ENCODE measurements around the gene GAGE12J.
"Not testable (repeated sequence)": the region's sequence is repeated elsewhere in the genome, so short reads cannot be mapped to it uniquely, and the experiment has no call there.

The GAGE12J gene, protein sequence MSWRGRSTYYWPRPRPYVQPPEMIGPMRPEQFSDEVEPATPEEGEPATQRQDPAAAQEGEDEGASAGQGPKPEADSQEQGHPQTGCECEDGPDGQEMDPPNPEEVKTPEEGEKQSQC

DNA sequence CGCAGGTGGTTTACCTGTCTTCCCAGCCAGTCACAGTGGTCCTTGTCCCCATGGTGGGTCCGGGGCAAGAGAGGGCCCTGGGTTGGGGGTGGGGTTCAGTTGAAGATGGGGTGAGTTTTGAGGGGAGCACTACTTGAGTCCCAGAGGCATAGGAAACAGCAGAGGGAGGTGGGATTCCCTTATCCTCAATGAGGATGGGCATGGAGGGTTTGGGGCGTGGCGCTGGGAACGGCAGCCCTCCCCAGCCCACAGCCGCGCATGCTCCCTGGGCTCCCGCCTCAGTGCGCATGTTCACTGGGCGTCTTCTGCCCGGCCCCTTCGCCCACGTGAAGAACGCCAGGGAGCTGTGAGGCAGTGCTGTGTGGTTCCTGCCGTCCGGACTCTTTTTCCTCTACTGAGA lies at the start of gene GAGE12J:
GAGE12J (plus strand) TSS at position 301 of the 400 bp plus-strand sequence. CDS start 1,157 bp downstream, outside the sequence.
- not testable (repeated sequence) for DNase-seq

DNA sequence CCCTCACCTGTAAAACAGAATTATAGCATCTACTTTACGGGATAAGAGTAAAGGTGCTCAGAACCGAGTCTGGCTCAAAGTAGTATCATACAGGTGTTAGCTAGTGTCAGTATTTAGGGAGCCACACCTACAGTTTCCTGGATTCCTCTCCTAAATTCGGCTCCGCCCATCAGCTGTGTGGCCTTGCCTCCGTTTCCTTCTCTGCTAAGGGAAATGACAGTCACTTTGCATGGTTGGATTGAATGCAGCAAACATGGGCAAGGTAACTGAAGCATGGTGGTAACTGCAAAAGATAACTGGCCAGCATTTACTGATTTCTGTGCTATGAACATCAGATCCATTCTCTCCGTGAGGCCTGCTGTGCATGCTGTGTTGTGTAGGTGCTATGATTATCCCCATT lies 49.4 kb upstream of the GAGE12J start:
- DNase-seq = no peak

DNA sequence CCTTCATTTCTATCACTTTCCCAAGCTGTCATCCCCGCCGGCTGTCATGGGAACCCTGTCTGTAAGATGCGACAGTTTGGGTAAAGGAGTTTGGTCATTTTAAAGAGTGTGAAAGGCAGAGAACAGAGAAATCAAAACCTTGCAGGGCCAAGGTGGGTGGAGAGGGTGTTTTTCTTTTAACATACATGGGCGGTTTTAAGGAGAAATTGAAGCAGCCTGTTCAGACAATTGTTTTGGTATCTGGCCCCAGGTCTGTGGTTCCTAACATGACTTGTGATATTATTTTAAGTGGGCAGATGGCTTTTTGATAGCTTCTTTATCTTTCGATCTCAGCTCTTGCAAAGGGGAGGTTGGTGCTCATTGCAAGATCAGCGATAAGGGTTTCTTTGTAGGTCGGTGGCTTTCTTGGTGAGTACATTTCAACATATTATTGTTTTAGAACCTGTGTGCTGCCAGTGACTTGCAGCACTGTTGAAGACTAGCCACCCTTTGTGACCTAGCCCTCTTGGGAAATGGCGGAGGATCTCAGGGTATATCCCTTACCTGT lies 48.6 kb upstream of the GAGE12J start:
- no peak for DNase-seq

DNA sequence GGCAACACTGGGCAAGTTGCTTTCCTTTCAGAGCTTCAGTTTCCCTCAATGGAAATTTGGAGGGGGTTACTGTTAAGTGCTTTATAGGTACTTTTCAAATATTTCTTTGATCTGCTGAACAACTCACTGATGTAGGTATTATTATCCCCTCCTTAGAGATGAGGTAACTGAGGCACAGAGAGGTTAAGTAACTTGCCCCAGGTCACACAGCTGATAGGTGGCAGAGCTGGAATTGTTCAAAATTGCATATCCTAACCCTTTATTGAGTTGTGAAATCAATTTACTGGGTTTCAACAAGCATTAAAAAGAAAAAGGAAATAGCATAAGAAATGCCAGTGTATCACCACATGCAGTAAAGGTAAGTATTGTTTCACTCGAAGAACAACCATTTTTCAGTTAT lies 45.6 kb upstream of the GAGE12J start:
- DNase-seq = no peak

GRCh38 chrX:49276671-49277534 lies 44.9 kb upstream of the GAGE12J start:
- DNase-seq = no peak

- DNase-seq = no peak
Measured at GRCh38 chrX:49277535-49277830, 44.4 kb upstream of the GAGE12J start.

DNA sequence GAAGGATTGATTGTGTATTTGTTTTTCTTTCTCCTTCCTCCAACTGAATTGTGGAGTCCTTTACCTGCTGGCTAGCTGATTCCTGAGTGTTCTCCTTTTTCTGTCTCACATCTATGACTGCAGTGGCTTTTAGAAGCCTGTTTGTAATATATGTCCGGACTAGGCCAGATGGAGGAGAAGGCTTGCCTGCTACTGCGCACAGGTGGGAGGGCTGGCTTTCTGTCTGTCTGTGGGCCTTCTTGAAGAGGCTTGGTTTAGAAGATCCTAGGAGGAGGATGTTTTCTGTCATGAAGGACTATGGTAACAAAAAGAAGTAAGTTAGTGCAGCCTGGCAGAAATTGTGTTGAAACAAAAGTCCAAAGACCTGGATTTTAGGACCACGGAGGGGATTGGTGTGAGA lies 43.8 kb upstream of the GAGE12J start:
- no peak for DNase-seq

DNA sequence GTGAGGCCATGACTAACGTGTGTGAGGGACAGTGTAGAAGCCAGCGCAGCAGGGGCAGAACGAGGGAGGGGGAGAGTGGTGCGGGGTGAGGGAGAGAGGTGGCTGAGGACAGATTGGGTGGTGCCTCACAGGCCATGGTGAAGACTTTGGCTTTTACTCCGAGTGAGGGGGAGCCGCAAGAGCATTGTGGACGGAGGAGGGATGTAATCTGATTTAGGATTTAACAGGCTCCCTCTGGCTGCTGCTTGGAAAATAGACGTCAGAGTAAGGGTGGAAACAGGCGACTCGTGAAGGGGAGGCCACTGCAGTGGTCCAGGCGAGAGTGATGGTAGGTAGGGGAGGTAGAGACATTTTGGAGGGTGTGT lies 39.2 kb upstream of the GAGE12J start:
- DNase-seq = peak; percentile 2

DNA sequence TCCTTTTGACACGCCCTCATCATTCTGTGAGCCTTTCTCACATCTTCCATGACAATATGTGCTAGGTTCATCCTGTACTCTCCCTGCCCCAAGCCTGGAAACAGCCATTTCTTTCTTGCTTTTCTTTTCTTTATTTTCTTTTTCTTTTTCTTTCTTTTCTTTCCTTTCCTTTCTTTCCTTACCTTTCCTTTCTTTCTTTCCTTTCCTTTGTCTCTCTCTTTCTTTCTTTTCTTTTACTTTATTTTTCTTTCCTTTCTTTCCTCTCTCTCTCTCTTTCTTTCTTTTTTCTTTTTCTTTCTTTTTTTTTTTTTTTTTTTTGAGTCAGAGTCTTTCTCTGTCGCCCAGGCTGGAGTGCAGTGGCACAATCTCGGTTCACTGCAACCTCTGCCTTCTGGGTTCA lies 37.6 kb upstream of the GAGE12J start:
- DNase-seq = no peak

DNA sequence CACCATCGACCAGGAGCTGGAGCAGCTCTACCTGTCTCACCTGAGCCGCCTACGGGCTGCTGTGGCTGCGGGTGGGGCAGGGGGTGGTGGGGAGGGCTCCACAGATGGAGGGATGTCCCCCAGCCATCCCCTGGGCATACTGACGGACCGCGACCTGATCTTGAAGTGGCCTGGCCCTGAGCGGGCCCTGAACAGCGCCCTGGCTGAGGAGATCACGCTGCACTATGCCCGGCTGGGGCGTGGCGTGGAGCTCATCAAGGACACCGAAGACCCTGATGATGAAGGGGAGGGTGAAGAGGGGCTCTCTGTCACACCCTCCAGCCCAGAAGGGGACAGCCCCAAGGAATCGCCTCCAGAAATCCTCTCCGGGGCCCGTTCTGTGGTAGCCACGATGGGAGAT lies 35.7 kb upstream of the GAGE12J start:
- no peak for DNase-seq

GRCh38 chrX:49286581-49286980 lies 35.3 kb upstream of the GAGE12J start:
- DNase-seq = no peak

- no peak for DNase-seq
Measured at GRCh38 chrX:49287665-49288064, 34.2 kb upstream of the GAGE12J start.

- no peak for DNase-seq
Measured at GRCh38 chrX:49290215-49290614, 31.6 kb upstream of the GAGE12J start.

GRCh38 chrX:49291615-49292337 lies 30.1 kb upstream of the GAGE12J start:
- DNase-seq = peak; percentile 1

DNA sequence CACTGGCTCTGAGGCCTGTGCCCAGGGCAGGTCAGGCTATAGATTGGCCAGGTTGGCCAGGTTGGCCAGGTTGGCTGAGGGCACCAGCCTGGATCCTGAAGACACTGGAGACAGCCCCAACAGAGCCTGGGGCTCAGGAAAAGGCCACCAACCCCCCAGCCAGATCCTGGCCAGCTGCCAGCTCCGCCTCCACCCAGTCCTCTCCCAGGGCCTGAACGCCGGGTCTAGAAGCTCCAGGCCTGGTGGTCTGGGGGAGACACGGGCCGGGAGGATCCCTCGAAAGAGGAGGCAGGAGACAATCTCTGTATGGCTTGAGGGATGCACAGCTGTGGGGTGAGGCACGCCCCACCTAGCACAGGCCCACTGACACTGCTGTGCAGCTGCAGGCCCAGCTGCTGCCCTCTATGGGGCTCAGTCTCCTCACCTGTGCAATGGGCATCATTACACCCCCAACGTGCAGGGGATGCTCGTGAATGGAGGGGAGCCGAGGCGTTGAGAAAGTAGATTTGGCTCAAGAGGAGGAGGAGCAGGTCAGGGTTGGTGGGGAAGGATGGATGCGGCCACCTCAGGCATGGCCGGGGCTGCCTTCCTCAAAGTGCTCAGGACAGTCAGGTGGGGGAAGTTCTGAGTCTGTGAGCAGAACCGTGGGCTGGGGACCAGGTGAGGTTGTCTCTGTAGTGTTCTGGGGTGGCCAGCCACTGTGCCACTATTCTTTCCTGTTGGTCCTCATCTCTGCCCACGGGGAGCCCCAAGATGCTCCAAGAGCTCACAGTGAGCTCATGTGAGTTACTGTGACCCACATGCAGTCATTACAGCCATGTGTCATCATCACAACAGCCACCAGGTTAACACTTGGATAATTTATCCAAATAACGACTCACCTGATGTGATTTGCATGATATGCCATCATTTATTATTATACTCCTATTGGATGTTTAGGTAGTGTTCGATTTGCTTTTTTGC lies 29.2 kb upstream of the GAGE12J start:
- no peak for DNase-seq

DNA sequence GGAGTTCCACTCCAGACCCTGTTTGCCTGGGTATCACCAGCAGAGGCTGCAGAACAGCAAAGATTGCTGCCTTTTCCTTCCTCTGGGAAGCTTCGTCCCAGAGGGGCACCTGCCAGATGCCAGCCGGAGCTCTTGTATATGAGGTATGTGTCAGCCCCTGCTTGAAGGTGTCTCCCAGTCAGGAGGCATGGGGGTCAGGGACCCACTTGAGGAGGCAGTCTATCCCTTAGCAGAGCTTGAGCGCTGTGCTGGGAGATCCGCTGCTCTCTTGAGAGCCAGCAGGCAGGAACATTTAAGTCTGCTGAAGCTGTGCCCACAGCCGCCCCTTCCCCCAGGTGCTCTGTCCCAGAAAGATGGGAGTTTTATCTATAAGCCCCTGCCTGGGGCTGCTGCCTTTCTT lies 22.5 kb upstream of the GAGE12J start:
- not testable (repeated sequence) for DNase-seq

DNA sequence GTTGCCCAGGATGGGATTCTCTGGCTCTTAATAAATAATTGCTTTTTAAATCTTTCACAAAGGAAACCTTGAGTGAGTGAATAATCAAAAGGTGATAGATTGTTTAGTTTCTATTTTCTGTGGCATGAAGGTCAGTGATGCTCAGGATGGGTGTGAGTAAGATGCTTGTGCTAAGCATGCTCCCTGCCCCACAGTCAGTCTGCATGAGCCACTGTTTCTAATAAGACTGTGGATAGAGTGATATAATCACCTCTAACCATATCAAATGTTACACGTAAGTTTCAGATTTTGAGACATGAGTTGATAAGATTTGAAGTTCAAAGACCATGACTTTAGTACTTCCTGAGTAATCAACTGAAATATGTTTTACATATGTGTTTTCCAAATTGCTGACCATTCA lies 21.1 kb upstream of the GAGE12J start:
- DNase-seq = no peak

DNA sequence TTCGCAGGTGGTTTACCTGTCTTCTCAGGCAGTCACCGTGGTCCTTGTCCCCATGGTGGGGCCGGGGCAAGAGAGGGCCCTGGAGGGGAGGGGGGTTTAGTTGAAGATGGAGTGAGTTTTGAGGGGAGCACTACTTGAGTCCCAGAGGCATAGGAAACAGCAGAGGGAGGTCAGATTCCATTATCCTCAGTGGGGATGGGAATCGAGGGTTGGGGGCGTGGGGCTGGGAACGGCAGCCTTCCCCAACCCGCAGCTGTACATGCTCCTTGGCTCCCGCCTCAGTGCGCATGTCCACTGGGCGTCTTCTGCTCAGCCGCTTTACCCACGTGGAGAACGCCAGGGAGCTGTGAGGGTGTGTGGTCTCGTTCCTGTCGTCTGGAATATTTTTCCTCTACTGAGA lies 18.5 kb upstream of the GAGE12J start, which contains the start of gene GAGE10:
GAGE10 (plus strand) TSS at position 301 of the 400 bp plus-strand sequence. CDS start 1,214 bp downstream, outside the sequence.
- DNase-seq = no peak

- not testable (repeated sequence) for DNase-seq
Measured at GRCh38 chrX:49307775-49308174, 14.1 kb upstream of the GAGE12J start.

DNA sequence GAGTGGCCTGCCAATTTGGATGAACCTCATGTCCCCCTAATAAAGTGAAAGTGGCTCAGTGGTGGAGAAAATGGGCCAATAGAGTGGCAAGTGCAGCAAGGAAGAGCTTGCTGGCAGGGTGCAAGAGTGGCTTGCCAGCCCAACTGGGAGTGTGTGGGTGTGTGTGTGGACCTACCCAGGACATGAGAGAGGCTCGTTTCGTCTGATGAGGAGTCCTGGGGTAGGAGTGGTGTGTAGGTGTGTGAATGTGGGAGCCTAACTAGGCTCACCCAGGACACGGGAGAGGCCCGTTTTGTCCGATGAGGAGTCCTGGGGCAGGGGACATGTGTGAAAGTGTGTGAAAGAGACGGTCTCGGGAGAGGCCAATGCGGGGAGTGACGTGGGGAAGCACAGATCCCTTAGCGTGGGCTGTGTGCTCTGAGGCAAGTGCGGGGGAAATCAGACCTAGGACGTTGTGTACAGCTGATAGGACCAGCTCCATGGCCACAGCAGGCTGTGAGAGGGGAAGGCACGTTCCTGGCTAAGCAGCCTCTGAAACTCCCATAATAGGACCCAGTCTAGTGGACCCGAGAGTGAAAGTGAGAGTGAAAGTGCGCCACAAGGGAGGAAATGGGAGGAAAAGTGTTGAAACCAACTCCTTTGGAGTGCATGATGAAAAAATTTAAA lies 13.1 kb upstream of the GAGE12J start:
- no peak for DNase-seq

DNA sequence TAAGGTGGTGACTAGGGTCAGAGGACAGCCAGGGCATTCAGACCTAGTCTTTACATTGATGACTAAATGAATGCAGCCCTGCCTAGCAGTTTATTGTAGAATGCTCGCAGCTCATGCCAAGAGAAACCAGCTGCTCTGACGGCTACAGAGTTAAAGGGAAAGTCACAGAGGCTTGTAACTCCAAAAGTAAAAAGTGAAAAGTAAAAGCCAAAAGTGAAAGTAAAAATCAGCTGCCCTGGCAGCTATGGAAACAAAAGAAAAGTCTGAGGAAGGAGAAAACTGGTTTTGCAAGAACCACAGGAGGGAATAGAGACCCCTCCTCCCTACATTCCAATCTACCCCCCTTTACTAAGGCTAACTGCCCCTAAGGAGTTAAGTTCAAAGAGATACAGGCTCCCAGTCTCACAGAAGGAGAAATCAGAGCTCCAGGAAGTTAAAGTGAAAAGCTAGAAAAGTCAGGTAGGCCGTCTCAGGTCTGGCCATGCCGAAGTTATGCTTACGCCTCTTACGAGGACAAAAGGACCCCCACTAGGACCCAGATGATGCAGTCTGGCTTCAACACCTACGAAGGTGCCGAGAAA lies 12.3 kb upstream of the GAGE12J start:
- DNase-seq = no peak

GRCh38 chrX:49310371-49310770 lies 11.5 kb upstream of the GAGE12J start:
- no peak for DNase-seq

Measured in NCI-H2171 treated with DMSO at 0.1 percent for 48 hours (cell line).